Transverse colon (tissue), 3 donors: ENCODE data around the gene KLHL12.

Source experiments
- CTCF ChIP-seq, 5 experiments: fragments of 200-600 bp in 3 of 5; fragments of 450-650 bp in 2 of 5; sonication (generic) in 3 of 5; IDR thresholded peaks; 1 replicate in 2 of 5; 2 replicates in 3 of 5; pipeline ENCODE4 v1.5.1; 2016 to 2017; ENCODE audit warnings: antibody characterized with exemption in 5 of 5, inconsistent platforms in 3 of 5, mild to moderate bottlenecking in 2 of 5, moderate library complexity in 1 of 5
- POLR2A ChIP-seq: fragments of 450-650 bp; IDR thresholded peaks from one replicate; pipeline ENCODE4 v1.6.1; 2016; ENCODE audit warnings: antibody characterized with exemption, mild to moderate bottlenecking, moderate library complexity

- TF ChIP-seq CTCF (IDR thresholded peaks at IDR 0.05) (no peak), POLR2A (no peak)
Observed at GRCh38 chr1:202892501-202892900, 34.5 kb downstream of the KLHL12 start.
